Upper lobe of left lung (tissue), 6 donors: ENCODE results near the gene TMEM209. TPM values are rescaled to one million over a fixed set of nuclear protein-coding genes. Genes with fewer than 3 reads are reported as not detected.

ENCODE experiments used
- ATAC-seq, 2 donors: fragments of 200-7000 bp; cut with Tn5 transposase; one replicate each; pipeline ENCODE4 v1.9.1; 2022; ENCODE audit warnings: mild to moderate bottlenecking in 2 of 2, moderate library complexity in 2 of 2; ENCODE audit not compliant: low FRiP score in 2 of 2
- DNase-seq, 2 donors: peaks; one replicate each; pipeline ENCODE4 v3.0.0-alpha.2; 2019 to 2020
- H3K27ac ChIP-seq, 4 donors: fragments of 200-600 bp; sonication (generic); one replicate each; pipeline ENCODE4 v1.5.1; 2016 to 2019
- H3K27me3 ChIP-seq, 4 donors: fragments of 200-600 bp; sonication (generic); one replicate each; pipeline ENCODE4 v1.5.1; 2017 to 2019
- H3K36me3 ChIP-seq, 4 donors: fragments of 200-600 bp; sonication (generic); one replicate each; pipeline ENCODE4 v1.5.1; 2016 to 2019
- H3K4me1 ChIP-seq, 4 donors: fragments of 200-600 bp; sonication (generic); one replicate each; pipeline ENCODE4 v1.5.1; 2018 to 2019
- H3K4me3 ChIP-seq, 4 donors: fragments of 200-600 bp; sonication (generic); one replicate each; pipeline ENCODE4 v1.5.1; 2017 to 2019; ENCODE audit warnings: mild to moderate bottlenecking in 2 of 4, moderate library complexity in 1 of 4
- H3K9me3 ChIP-seq, 4 donors: fragments of 200-600 bp; sonication (generic); one replicate each; pipeline ENCODE4 v1.5.1; 2018 to 2019
- EP300 ChIP-seq, 4 donors: sonication (generic); formaldehyde crosslinking; IDR thresholded peaks; one replicate each; pipeline ENCODE4 v1.5.1; 2017; ENCODE audit warnings: antibody characterized with exemption in 4 of 4, control low read depth in 2 of 4
- POLR2A ChIP-seq, 4 donors: fragments of 450-650 bp; IDR thresholded peaks; one replicate each; pipeline ENCODE4 v1.5.1; 2016 to 2017; ENCODE audit warnings: antibody characterized with exemption in 4 of 4, mild to moderate bottlenecking in 2 of 4
- POLR2AphosphoS5 ChIP-seq, 2 donors: sonication (generic); formaldehyde crosslinking; IDR thresholded peaks; one replicate each; pipeline ENCODE4 v1.5.1; 2017; ENCODE audit warnings: antibody characterized with exemption in 2 of 2
- WGBS, 2 donors: methylation state at CpG; one replicate each; pipeline ENCODE4 v1.1.5; 2017 to 2018; 5-methylcytosine and 5-hydroxymethylcytosine counted together
- total RNA-seq, 6 donors: library from RNA; depleted of rRNA in 4 of 6; stranded (reverse); fragments of >200 nt in 4 of 6; gene quantifications; one replicate each; pipeline versions ENCODE4 v1.1.0 to v1.2.1, GENCODE V29; 2016 to 2021
- TF ChIP-seq, protein P1 (sequence below), 6 experiments: fragments of 450-650 bp in 4 of 6; fragments of 200-600 bp in 2 of 6; sonication (generic) in 2 of 6; IDR thresholded peaks; one replicate each; pipeline ENCODE4 v1.5.1; 2016 to 2019; ENCODE audit warnings: antibody characterized with exemption in 6 of 6
- donor health status: DM: no; HTN: no; CAD: no; lungs with moderate emphysema.
- donor health status: DM: no; HTN: yes; CAD: no; lungs with severe emphysema.

Gene TMEM209
- total RNA-seq, 6 donors from 2014 or later = 6.2 to 23.3 (median 14.7) TPM

DNA sequence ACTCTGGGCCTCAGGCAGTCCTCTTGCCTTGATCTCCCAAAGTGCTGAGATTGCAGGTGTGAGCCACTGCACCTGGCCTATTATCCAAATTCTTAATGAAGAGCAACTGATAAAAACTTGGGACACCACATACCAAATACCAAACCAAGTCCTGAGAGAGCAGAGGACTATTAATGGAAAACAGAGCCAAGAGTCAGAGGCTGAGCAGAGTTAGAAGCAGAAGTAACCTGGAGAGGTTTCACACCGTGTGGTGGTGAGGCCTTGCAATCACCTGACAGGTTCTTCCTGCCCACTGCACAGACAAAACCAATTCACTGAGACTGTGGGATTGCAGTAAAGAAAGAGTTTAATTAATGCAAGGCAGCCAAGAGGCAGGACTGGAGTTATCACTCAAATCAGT lies 18.4 kb upstream of the TMEM209 start:
- no peak overlapping the region for H3K27ac ChIP-seq
- WGBS, 2 donors = 69 to 82% methylated on average over 1 of the region's 1 CpG
- no peak for ATAC-seq
- TF ChIP-seq, protein P1, sequence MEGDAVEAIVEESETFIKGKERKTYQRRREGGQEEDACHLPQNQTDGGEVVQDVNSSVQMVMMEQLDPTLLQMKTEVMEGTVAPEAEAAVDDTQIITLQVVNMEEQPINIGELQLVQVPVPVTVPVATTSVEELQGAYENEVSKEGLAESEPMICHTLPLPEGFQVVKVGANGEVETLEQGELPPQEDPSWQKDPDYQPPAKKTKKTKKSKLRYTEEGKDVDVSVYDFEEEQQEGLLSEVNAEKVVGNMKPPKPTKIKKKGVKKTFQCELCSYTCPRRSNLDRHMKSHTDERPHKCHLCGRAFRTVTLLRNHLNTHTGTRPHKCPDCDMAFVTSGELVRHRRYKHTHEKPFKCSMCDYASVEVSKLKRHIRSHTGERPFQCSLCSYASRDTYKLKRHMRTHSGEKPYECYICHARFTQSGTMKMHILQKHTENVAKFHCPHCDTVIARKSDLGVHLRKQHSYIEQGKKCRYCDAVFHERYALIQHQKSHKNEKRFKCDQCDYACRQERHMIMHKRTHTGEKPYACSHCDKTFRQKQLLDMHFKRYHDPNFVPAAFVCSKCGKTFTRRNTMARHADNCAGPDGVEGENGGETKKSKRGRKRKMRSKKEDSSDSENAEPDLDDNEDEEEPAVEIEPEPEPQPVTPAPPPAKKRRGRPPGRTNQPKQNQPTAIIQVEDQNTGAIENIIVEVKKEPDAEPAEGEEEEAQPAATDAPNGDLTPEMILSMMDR (IDR thresholded peaks at IDR 0.05) = no peak
- no peak for TF ChIP-seq POLR2A (IDR thresholded peaks at IDR 0.05)
- TF ChIP-seq POLR2AphosphoS5 (IDR thresholded peaks at IDR 0.05) = no peak
- TF ChIP-seq EP300 (IDR thresholded peaks at IDR 0.05) = no peak
- no peaks in the 10 kb centered on the region for H3K27me3 ChIP-seq
- H3K9me3 ChIP-seq = no peaks in the 10 kb centered on the region
- H3K4me1 ChIP-seq = no peaks in the 10 kb centered on the region
- H3K36me3 ChIP-seq = no peaks in the 10 kb centered on the region
- no peak overlapping the region for H3K4me3 ChIP-seq
- DNase-seq = no peak

DNA sequence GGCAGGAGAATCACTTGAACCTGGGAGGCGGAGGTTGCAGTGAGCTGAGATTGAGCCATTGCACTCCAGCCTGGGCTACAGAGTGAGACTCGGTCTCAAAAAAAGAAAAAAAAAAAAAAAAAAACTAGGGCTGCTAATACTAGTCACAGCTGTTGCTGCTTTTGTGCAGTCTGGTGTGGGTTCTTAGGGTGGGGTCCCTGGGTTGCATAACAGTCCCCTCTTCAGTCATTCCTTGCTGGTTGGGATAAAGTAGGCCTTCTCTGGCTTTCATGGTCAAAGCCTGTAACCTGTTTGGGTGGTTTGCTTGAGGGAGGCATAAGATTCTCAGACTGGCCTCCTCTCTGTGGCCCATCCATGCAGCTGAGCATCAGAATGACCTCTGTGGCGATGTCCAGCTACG lies 16.5 kb upstream of the TMEM209 start:
- WGBS, 2 donors = 96 to 97% methylated on average over 4 of the region's 4 CpGs
- no peak for DNase-seq
- Histone ChIP-seq H3K27ac (no peak overlapping the region), H3K36me3 (no peaks in the 10 kb centered on the region), H3K4me1 (no peaks in the 10 kb centered on the region), H3K4me3 (no peak overlapping the region), H3K9me3 (no peaks in the 10 kb centered on the region), H3K27me3 (no peaks in the 10 kb centered on the region)
- no peak for TF ChIP-seq POLR2A (IDR thresholded peaks at IDR 0.05)
- no peak for TF ChIP-seq POLR2AphosphoS5 (IDR thresholded peaks at IDR 0.05)
- no peak for TF ChIP-seq EP300 (IDR thresholded peaks at IDR 0.05)
- TF ChIP-seq, protein P1 (IDR thresholded peaks at IDR 0.05) = no peak
- no peak for ATAC-seq

DNA sequence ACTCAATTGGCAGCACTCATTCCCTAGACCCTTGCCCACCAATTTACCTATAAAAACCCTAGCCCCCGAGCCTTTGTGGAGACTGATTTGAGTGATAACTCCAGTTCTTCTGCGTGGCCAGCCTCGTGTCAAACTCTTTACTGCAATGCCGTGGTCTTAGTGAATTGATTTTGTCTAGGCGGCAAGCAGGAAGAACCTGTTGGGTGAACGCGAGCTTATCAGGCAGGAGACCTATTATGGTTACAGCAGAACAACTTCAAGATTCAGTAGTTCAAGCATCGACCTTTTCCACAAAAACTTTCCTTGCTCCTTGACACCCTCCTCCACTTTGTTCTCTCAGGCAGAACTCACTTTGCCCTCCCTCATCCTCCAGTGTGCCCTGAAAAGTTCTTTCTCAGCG lies 14.7 kb upstream of the TMEM209 start:
- ATAC-seq = no peak
- H3K4me3 ChIP-seq = no peak overlapping the region
- H3K27me3 ChIP-seq = no peaks in the 10 kb centered on the region
- H3K36me3 ChIP-seq = no peaks in the 10 kb centered on the region
- H3K27ac ChIP-seq = no peak overlapping the region
- WGBS, 2 donors = 79 to 80% methylated on average over 9 of the region's 9 CpGs
- H3K4me1 ChIP-seq = no peaks in the 10 kb centered on the region
- no peak for DNase-seq
- TF ChIP-seq, protein P1 (IDR thresholded peaks at IDR 0.05) = no peak
- no peak for TF ChIP-seq POLR2A (IDR thresholded peaks at IDR 0.05)
- no peak for TF ChIP-seq POLR2AphosphoS5 (IDR thresholded peaks at IDR 0.05)
- no peak for TF ChIP-seq EP300 (IDR thresholded peaks at IDR 0.05)
- H3K9me3 ChIP-seq = no peaks in the 10 kb centered on the region

DNA sequence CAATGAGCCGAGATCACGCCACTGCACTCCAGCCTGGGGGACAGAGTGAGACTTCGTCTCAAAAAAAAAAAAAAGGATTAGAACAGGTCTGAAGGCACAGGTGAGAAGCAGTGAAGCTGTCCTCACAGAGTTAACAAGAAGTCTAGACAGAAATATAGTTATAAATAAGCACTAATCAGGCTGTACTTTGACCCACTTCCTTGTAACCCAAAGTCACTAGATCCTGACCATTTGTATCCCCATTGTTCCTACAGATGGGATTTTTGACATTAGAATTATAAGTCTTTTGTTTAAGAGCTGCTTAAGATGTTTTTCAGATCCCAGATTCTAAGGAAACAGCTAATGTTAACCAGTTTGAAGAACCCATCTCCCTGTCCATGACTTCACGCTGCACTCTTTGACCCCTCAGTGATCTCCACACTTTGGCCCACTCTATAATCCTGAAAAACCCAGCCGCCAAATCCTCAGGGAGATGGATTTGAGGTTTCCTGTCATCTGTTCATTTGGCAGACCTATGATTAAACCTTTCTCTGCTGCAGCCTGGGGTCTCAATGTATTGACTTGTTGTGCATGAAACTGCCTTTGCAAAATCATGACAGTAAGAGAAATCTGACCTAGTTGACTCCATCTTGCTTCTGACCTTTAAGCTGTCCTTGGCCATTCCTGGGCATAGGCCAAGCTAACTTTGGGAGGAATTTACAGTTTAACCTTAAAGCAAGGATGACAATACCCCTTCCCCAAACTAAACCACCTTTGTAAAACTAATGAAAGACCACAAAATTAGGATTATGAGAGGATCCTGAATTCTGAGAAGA lies 13.8 kb upstream of the TMEM209 start:
- no peak overlapping the region for H3K27ac ChIP-seq
- no peak for ATAC-seq
- no peaks in the 10 kb centered on the region for H3K9me3 ChIP-seq
- DNase-seq = no peak
- H3K36me3 ChIP-seq = no peaks in the 10 kb centered on the region
- no peak for TF ChIP-seq EP300 (IDR thresholded peaks at IDR 0.05)
- TF ChIP-seq POLR2AphosphoS5 (IDR thresholded peaks at IDR 0.05) = no peak
- TF ChIP-seq, protein P1 (IDR thresholded peaks at IDR 0.05) = no peak
- no peak for TF ChIP-seq POLR2A (IDR thresholded peaks at IDR 0.05)
- H3K4me3 ChIP-seq = no peak overlapping the region
- no peaks in the 10 kb centered on the region for H3K27me3 ChIP-seq
- H3K4me1 ChIP-seq = no peaks in the 10 kb centered on the region
- WGBS, 2 donors = 87 to 93% methylated on average over 5 of the region's 5 CpGs

DNA sequence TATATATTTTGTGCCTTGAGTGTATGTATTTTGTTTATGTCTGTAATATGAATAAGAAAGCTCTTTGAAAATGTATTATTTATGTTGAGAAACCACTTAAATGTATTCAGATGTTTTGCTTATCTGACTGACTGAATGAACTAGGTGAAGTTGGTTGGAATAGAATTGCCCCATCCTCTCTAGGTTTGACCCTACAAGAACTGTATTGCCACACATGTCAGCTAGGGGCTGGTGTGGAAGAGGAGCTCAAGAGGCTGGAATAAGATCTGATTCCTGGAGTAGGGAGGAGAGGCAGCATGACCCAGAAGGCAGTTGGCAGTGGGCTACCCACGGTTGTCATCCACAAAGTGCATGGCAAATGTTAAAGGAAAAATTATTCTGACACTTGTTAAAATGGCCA lies 11.5 kb upstream of the TMEM209 start:
- H3K4me3 ChIP-seq = no peak overlapping the region
- H3K4me1 ChIP-seq = no peaks in the 10 kb centered on the region
- no peaks in the 10 kb centered on the region for H3K27me3 ChIP-seq
- DNase-seq (no peak), ATAC-seq (no peak)
- WGBS, 2 donors = 76 to 88% methylated on average over 1 of the region's 1 CpG
- no peak overlapping the region for H3K27ac ChIP-seq
- no peaks in the 10 kb centered on the region for H3K9me3 ChIP-seq
- no peaks in the 10 kb centered on the region for H3K36me3 ChIP-seq
- TF ChIP-seq, protein P1 (IDR thresholded peaks at IDR 0.05) = no peak
- TF ChIP-seq POLR2AphosphoS5 (IDR thresholded peaks at IDR 0.05) (no peak), POLR2A (IDR thresholded peaks at IDR 0.05) (no peak)
